GM19240 (cell line): ENCODE data around the gene JAKMIP2.
"Not testable (repeated sequence)": the region's sequence is repeated elsewhere in the genome, so short reads cannot be mapped to it uniquely, and the experiment has no call there.

Experiments used
- DNase-seq: peaks from one replicate; pipeline ENCODE4 v3.0.0; 2011; ENCODE audit warnings: low spot score; ENCODE audit not compliant: insufficient read length

Gene JAKMIP2

DNA sequence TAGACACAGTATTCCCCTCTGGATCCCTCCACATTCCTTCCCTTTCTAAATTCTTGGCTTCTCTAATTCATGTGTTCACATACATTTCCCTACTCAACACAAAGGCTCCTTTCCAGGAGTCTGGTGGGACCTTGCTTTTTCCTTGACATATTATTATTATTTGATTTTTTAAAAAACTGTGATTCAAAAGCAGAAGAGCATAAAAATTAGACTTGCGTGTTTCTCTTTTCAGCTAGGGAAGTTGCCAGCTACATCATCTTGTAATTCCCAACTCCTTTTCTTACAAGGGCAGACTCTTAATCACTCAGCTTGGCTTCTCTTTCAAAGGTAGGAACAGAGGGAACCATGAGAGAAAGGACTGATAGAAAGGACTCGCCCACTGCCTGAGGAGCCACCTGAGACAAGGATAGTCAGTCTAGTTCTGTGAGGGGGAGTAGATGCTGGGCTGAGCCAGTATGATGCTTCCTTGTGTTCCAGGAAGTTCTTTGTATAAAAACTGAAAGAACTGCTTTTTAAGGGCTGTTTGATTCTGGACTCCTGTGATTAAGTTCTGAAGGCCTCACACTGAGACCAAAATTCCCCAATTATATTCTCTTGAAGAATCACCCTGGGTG, 221.7 kb downstream of the JAKMIP2 start:
- DNase-seq, result no peak

DNA sequence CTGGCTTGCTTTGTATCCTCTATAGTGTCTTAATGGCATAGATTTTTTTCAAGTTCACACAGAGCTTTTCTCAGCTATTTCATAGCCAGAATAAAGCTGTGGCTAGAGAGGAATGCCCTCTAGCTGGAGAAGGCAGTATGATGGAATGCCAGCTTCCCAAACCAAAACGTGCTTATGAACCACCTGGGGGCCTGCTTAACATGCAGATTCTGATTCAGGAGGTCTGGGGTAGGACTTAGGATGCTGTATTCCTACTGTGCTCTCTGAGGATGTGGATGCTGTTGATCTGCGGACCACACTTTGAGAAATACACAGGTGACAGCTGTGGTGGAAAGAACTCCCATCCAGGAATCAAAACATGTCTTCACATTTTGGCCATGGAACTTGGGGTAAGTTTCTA, 222.8 kb downstream of the JAKMIP2 start:
- DNase-seq, result no peak

DNA sequence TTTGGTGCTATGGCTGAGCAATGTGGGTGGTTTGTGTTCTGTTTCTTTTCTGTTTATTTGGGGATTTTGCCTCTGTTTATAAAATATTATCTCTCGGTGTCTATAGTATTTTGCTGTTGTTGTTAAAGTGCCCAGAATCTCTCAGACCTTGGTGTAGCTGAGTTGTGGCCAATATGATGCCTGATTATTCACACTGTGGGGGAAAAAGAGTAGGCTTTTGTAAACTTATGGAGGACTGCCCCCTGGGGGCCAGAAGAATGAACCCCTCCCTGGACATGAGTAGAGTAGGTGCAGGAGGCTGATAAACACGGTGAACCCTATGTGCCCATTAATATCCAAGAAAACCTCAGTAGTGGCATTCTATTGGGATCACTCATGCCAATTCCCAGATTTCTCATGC, 223.7 kb downstream of the JAKMIP2 start:
- DNase-seq, result no peak

DNA sequence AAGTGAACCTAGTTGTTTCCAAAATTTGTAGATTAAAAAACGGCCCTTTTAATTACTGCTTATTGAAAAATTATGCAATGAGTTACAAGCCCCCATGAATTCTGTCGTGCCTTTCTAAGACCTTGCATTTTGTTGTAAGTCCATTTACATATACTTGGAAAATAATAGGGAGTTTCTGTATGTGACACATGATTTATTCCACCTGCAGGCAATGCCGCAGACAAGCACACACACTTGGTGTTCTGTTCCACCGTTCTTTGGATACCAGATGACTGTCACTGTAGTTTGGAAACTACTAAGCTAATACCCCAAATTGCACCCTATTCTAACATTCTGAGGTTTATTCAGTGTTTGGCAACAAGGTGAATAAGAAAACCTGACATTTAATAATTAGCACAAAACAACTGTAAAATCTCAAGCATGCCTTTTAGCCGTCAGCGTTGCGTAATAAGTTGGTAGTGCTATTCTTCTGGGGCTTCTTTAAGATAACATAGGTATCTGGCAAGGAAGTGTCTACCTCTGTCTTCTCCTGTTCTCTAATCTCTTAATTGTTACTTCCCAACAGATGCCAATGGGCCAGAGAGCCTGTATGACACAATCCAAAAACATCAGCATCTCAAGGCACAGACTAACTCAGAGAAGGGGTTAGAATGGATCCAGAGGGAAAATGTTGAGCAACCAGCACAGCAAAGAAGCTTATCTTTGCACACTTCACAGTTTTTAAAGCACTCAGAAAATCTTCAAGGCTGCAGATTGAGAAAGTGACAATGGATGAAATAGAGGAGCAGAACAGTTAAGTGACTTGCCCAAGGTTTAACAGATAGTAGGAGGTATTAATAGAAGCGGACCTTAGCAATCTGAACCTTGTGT, 224.4 kb downstream of the JAKMIP2 start:
- DNase-seq, result no peak

DNA sequence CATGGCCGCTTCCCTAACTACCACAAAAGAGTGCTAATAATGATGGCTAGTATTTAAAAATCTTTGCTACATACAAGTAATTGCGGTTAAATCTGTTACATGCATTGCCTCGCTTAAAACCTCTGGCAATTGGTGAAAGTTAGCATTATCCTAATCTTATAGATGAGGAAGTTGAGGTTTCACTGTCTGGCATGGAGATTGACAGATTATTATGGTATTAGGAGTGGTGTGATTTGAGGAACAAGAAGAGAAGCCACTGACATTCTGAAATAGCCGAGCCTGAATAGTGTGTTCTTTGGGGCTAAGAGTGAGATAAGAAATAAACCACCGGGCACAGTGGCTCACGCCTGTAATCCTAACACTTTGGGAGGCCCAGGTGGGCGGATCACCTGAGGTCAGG, 227.4 kb downstream of the JAKMIP2 start:
- no peak for DNase-seq

DNA sequence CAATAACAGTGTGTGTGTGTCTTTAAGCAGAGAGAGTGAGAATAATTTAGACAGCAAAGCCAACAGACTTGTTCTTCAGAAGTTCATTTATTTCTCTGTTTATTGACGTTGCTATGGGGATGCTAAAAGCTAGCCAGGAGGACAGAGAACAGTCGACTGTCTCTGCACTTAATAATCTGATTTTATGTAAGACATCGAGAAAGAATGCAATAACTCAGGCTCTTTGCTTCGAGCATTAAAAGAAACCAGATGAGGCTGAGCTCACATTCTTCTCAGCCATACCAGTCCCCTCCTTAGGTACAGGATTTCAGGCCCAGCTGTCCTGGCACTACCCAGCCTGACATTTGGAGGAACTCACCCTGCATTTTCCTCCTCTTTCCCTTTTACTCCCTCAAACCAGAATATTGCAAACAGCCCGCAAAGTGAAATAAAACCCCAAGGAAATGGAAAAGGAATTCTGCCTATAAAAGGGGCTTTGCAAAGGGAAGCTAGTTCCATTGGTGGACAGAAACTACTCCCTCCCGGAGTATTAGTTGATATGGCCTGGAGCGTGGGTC, 228.2 kb downstream of the JAKMIP2 start:
- DNase-seq, result no peak

DNA sequence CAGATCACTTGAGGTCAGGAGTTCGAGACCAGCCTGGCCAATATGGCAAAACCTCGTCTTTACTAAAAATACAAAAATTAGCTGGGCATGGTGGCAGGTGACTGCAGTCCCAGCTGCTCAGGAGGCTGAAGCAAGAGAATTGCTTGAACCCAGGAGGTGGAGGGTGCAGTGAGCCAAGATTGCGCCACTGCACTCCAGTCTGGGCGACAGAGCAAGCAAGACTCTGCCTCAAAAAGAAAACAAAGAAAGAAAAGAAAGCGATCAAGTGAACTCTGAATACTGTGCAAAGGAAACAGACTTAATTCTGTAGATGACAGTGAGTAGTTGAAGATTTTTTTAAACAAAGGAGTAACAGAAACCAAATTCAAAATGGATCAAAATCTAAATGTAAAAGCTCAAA, 228.7 kb downstream of the JAKMIP2 start:
- DNase-seq, result not testable (repeated sequence)

DNA sequence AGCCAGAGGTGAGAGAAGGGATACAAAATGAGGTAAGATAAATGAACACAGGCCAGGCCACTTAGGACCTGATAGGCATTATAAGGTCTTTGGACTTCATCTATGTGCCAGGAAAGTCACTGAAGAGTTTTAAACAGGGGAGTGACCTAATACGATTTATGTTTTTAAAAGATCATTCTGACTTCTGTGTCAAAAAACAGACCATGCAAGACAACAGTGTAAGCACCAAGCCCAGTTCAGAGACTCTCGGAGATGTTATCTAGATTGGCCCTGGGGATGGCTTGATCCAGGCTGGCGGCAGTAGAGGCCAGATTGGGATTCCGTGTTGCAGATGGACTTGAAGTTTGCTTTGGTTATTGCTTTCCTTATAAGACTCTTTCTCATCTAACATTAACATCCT, 229.6 kb downstream of the JAKMIP2 start:
- no peak for DNase-seq

DNA sequence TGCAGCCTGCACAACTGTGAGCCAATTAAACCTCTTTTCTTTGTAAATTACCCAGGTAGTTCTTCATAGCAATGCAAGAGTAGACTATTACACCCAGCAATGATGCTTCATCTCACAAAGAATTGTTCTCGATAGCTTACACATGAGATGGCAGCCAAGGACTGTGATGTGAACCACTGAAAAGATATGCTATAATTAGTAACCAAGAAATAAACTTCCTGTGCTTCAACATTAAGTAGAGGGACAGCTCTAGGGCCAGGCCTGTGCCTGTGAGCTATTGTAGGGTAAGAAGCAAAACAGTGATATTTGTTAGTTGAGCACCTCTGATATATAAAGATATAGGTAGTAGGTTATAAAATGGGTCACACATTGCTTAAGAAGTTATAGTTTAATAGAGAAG, 230.9 kb downstream of the JAKMIP2 start:
- DNase-seq, result no peak

DNA sequence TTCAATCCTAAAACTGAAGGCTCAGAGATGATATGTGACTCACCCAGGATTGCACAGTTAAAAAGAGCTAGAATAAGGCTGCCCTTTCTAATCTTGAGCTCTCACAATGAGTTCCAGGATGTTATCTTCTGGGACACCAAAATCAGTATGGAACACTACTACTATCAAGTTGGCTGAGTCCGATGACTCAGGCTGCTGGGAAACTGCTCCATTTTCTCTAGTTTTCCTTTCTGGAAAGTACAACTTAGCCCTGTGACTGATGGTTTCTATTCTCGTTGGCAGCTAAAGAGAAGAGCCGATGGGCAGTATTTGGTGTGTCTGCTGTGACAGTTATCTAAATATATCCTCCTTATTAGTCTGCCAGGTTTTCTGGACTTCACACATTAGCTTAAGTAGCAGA, 234.8 kb downstream of the JAKMIP2 start:
- no peak for DNase-seq

DNA sequence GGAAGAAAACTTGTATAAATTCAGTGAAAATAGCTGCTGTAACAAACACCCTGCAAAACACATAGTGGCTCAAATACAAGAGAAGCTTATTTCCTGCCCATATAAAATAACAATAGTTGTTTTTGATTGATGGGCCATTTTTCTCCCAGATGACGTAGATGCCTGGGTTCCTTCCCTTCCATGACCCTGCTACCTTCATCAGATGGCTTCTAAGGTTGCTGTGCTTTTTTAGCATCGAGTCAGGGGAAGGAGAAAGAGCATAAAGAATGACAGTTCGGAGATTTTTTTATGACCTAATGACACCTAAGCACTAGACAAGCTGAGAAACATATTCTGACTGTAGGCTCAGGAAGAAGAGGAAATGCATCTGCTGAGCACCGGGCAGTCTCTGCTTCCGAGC, 238.0 kb downstream of the JAKMIP2 start:
- no peak for DNase-seq

DNA sequence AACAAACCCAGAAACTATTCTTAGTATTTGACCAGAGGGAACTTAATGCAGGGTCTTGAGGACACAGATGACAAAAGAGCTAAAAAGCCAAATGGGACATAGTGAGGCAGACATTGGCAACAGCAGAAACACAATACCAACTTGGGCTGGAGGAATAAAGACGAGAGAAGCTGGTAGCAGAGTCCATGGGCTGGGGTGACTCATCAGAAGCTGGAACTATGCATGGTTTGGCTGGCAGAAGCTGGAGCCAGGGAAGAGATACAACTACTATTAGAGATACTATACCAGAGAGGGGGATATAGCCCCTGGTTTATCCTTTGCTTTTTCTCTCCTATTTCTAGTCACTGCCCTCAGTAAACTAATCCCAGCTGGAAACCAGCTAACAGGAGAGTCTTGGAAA, 243.5 kb downstream of the JAKMIP2 start:
- no peak for DNase-seq

DNA sequence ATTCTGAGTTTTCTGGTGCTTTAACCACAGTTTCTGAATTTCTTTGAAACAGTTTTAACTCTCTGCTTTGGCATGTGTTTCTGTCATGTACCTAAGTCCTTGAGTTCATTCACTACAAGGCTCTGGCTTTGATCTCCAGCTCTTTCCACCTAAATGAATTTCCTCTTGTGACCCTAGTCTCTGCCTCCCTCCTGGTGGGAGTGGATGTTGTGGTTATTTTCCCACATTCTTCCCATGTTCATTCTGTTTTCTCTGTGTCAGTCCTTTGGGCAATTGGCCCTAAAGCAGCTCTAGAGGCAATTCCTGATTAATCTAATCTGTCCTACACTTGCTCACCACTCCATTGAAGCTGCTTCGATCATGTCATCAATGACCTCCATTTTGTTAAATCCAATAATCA, 244.3 kb downstream of the JAKMIP2 start:
- no peak for DNase-seq
